Measurements from ENCODE around the gene STARD4.

The STARD4 gene

GRCh38 chr5:111548348-111548950 lies 36.1 kb upstream of the STARD4 start:
- TF ChIP-seq, protein P1, sequence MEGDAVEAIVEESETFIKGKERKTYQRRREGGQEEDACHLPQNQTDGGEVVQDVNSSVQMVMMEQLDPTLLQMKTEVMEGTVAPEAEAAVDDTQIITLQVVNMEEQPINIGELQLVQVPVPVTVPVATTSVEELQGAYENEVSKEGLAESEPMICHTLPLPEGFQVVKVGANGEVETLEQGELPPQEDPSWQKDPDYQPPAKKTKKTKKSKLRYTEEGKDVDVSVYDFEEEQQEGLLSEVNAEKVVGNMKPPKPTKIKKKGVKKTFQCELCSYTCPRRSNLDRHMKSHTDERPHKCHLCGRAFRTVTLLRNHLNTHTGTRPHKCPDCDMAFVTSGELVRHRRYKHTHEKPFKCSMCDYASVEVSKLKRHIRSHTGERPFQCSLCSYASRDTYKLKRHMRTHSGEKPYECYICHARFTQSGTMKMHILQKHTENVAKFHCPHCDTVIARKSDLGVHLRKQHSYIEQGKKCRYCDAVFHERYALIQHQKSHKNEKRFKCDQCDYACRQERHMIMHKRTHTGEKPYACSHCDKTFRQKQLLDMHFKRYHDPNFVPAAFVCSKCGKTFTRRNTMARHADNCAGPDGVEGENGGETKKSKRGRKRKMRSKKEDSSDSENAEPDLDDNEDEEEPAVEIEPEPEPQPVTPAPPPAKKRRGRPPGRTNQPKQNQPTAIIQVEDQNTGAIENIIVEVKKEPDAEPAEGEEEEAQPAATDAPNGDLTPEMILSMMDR (IDR thresholded peaks at IDR 0.05), result no peak

DNA sequence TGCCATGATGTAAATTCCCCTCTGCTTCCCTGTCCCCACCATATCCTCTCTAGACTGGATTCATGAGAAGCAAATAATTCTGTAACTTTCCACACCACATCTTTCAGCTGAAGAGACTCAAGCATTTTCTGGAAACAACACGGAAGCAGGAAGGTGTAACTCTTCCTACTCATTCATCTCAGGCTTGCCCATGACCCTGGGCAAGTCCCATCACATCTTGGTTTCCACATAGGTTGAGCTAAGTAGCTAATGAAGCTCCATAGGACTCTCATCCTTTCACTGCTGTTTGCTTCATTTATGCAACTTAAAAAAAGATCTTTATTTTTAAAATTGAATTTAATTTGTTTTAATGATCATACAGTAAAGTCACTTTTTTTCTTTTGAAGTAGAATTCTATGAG lies 32.7 kb upstream of the STARD4 start:
- Histone ChIP-seq H3K4me3 (no peak overlapping the region), H3K27ac (no peak overlapping the region)
- no peak for DNase-seq (ENCODE audit: low spot score)
- TF ChIP-seq, protein P1 (IDR thresholded peaks at IDR 0.05), result no peak

More at GRCh38 chr5:111548348-111548950, 36.1 kb upstream of the STARD4 start:
- no peak overlapping the region for H3K4me3 ChIP-seq
- DNase-seq (ENCODE audit: low spot score), result no peak
- no peak overlapping the region for H3K27ac ChIP-seq

DNA sequence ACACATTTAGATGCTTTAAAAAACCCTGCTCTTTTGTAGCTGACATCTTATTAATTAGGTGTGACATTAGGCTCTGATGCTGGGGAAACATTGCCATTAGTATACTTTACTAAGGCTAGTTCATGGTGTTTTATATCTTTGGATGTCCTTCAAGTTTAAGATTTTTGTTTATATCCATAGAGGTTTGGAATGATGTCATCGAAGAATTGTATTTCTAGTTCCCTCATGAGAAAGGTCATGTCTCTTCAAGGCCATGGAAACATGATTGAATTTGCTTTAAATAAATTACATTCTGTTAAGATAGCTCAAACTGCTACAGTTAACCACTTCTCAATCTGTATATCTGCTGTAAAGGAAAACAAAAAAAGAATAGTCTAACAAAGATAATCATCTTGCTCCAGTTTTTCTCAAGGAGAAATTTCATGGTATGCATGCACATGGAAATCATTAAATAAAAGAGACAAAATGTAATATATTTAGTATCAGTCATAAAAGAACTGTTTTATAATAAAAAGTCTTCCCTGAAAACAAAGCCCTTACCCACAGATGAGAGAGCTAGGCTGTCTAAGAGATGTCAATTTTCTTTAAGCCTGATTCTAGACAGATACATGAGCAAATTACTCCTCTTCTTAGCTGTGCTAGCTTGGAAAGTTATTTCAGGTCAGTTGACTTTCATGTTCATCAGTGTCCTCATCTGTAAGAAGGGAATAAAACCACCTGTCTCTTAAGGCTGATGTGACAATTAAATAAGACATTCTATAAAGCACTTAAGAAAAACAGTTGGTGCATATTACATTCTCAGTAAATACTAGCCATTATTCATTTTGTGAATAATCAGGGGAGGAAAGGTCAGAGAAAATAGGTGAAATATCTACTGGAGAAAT lies 25.0 kb upstream of the STARD4 start:
- no peak overlapping the region for H3K27ac ChIP-seq

DNA sequence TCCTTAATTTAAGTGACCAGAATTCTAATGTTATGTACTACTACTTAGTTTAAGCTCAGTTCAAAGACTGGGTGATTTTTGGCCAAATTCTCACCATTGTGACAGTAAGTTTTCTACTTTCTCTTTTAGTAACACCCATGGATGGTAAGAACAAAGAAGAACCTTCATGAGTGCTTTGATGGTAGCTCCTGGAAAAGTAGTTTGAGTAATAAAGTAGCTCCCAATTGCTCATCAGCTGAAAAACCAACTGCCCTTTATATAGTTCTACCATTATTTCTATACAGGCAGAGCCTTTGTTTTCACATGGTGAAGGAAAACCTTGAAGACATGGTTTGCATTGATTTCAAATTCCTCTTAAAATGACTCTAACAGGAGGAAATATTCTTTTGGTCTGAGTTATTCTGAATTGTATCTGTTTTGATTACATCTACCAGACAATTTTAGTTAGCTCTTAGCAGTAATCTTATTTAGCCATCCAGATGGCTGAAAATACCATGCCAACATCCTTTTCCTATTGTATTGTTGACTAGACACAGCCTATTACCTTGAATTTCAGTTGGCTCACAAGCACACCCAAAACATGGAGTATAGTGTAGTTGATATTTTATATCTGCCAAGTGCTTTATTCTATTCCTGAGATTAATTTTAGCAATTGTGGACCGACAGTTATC lies 23.7 kb upstream of the STARD4 start:
- no peak overlapping the region for H3K4me3 ChIP-seq
- TF ChIP-seq, protein P1 (IDR thresholded peaks at IDR 0.05), result no peak
- no peak overlapping the region for H3K27ac ChIP-seq
- no peak for DNase-seq (ENCODE audit: low spot score)

More for the DNA sequence above, 25.0 kb upstream of the STARD4 start:
- no peak overlapping the region for H3K4me3 ChIP-seq
- TF ChIP-seq, protein P1 (IDR thresholded peaks at IDR 0.05), result no peak
- no peak for DNase-seq (ENCODE audit: low spot score)

GRCh38 chr5:111532886-111533582 lies 20.7 kb upstream of the STARD4 start:
- TF ChIP-seq, protein P1 (IDR thresholded peaks at IDR 0.05), result no peak
- no peak for DNase-seq (ENCODE audit: low spot score)
- no peak overlapping the region for H3K4me3 ChIP-seq
- no peak overlapping the region for H3K27ac ChIP-seq

GRCh38 chr5:111530298-111530740 lies 18.0 kb upstream of the STARD4 start:
- TF ChIP-seq, protein P1 (IDR thresholded peaks at IDR 0.05), result no peak
- no peak for DNase-seq (ENCODE audit: low spot score)
- no peak overlapping the region for H3K27ac ChIP-seq
- no peak overlapping the region for H3K4me3 ChIP-seq

Measured in coronary artery (tissue), 2 donors.